HEK293 (cell line): ENCODE data around the gene BCL11A.

Experiments
- CTCF ChIA-PET: fragments of 350-600 bp; formaldehyde crosslinking; extraction: SDS; loops from one replicate; lab custom pipeline; 2021; ENCODE audit warnings: antibody characterized with exemption; lab: Yijun Ruan, JAX
- POLR2A ChIA-PET: fragments of 300-600 bp; formaldehyde crosslinking; extraction: SDS; loops from one replicate; lab custom pipeline; 2020; ENCODE audit warnings: antibody characterized with exemption, inconsistent platforms; lab: Yijun Ruan, JAX
- H3K27ac ChIP-seq: fragments of 200-500 bp; sonication (Bioruptor generic); 2 replicates; pipeline ENCODE4 v1.5.1; 2014; ENCODE audit warnings: low read depth, low read length, control low read depth, inconsistent platforms; ENCODE audit errors: extremely low read depth
- H3K36me3 ChIP-seq, 2 experiments: fragments of 200-500 bp in 1 of 2; sonication (Bioruptor generic) in 1 of 2; 1 replicate in 1 of 2; 2 replicates in 1 of 2; pipeline ENCODE4 v1.5.1; 2014 to 2017; ENCODE audit warnings: inconsistent platforms in 2 of 2, low read length in 2 of 2; ENCODE audit not compliant: control insufficient read depth in 2 of 2, insufficient read depth in 1 of 2
- H3K4me1 ChIP-seq: fragments of 200-500 bp; sonication (Bioruptor generic); 2 replicates; pipeline ENCODE4 v1.5.1; 2014; ENCODE audit warnings: mild to moderate bottlenecking, low read length, inconsistent platforms; ENCODE audit not compliant: control insufficient read depth, insufficient read depth
- H3K4me3 ChIP-seq: 2 replicates; pipeline ENCODE4 v1.5.1; 2011; ENCODE audit warnings: low read depth, mild to moderate bottlenecking, control low read depth, low read length, moderate library complexity
- H3K9me3 ChIP-seq: fragments of 200-500 bp; sonication (Bioruptor generic); 2 replicates; pipeline ENCODE4 v1.5.1; 2014; ENCODE audit warnings: low read depth, low read length, inconsistent platforms; ENCODE audit not compliant: control insufficient read depth, insufficient read depth
- BCL11A ChIP-seq: fragments of 450-650 bp; formaldehyde crosslinking; IDR thresholded peaks from 2 replicates; pipeline ENCODE4 v1.5.1; 2016; ENCODE audit warnings: low read depth, missing biosample characterization, missing genetic modification characterization
- CTCF ChIP-seq: fragments of 450-650 bp; formaldehyde crosslinking; IDR thresholded peaks from 2 replicates; pipeline ENCODE4 v1.5.1; 2016; ENCODE audit warnings: missing biosample characterization, missing genetic modification characterization
- GLIS1 ChIP-seq: fragments of 450-650 bp; formaldehyde crosslinking; IDR thresholded peaks from 2 replicates; pipeline ENCODE4 v1.5.1; 2016; ENCODE audit warnings: missing biosample characterization, missing genetic modification characterization
- IKZF3 ChIP-seq: fragments of 450-650 bp; IDR thresholded peaks from 2 replicates; pipeline ENCODE4 v1.5.0; 2018; ENCODE audit warnings: missing biosample characterization, mild to moderate bottlenecking, missing genetic modification characterization, moderate library complexity
- KLF9 ChIP-seq: fragments of 450-650 bp; formaldehyde crosslinking; IDR thresholded peaks from 2 replicates; pipeline ENCODE4 v1.5.1; 2016; ENCODE audit warnings: missing biosample characterization, missing genetic modification characterization, low read depth
- PRDM6 ChIP-seq: fragments of 450-650 bp; formaldehyde crosslinking; IDR thresholded peaks from 2 replicates; pipeline ENCODE4 v1.5.1; 2017; ENCODE audit warnings: missing biosample characterization, missing genetic modification characterization
- SCRT1 ChIP-seq: fragments of 450-650 bp; formaldehyde crosslinking; IDR thresholded peaks from 2 replicates; pipeline ENCODE4 v1.5.1; 2016; ENCODE audit warnings: missing biosample characterization, missing genetic modification characterization, borderline replicate concordance
- SETDB1 ChIP-seq: IDR thresholded peaks from one replicate; pipeline ENCODE4 v1.6.1; 2017; ENCODE audit warnings: mild to moderate bottlenecking, low read length, moderate library complexity, mixed read lengths; ENCODE audit not compliant: insufficient read length
- SP3 ChIP-seq: fragments of 450-650 bp; formaldehyde crosslinking; IDR thresholded peaks from 2 replicates; pipeline ENCODE4 v1.5.1; 2016; ENCODE audit warnings: missing biosample characterization, missing genetic modification characterization
- ZBTB17 ChIP-seq: fragments of 450-650 bp; formaldehyde crosslinking; IDR thresholded peaks from 2 replicates; pipeline ENCODE4 v1.5.1; 2016; ENCODE audit warnings: missing biosample characterization, missing genetic modification characterization
- ZBTB44 ChIP-seq: fragments of 450-650 bp; IDR thresholded peaks from 2 replicates; pipeline ENCODE4 v1.5.1; 2018; ENCODE audit warnings: missing biosample characterization, mild to moderate bottlenecking, missing genetic modification characterization
- ZEB2 ChIP-seq: fragments of 450-650 bp; formaldehyde crosslinking; IDR thresholded peaks from 2 replicates; pipeline ENCODE4 v1.5.1; 2016; ENCODE audit warnings: missing biosample characterization, missing genetic modification characterization
- ZFP37 ChIP-seq: fragments of 450-650 bp; formaldehyde crosslinking; IDR thresholded peaks from 2 replicates; pipeline ENCODE4 v1.5.1; 2016; ENCODE audit warnings: missing biosample characterization, missing genetic modification characterization
- ZNF114 ChIP-seq: fragments of 450-650 bp; formaldehyde crosslinking; IDR thresholded peaks from 2 replicates; pipeline ENCODE4 v1.5.0; 2017; ENCODE audit warnings: missing biosample characterization, missing genetic modification characterization
- ZNF148 ChIP-seq: fragments of 450-650 bp; formaldehyde crosslinking; IDR thresholded peaks from 2 replicates; pipeline ENCODE4 v1.5.0; 2017; ENCODE audit warnings: missing biosample characterization, missing genetic modification characterization, borderline replicate concordance
- ZNF274 ChIP-seq, 2 experiments: fragments of 200-500 bp in 1 of 2; fragments of 450-650 bp in 1 of 2; sonication (Bioruptor generic) in 1 of 2; formaldehyde crosslinking in 1 of 2; IDR thresholded peaks; 2 replicates each; pipeline versions ENCODE4 v1.5.1 to v1.6.1; 2014 to 2016; ENCODE audit warnings: borderline replicate concordance in 1 of 2, inconsistent platforms in 1 of 2, low read length in 1 of 2, missing biosample characterization in 1 of 2, missing genetic modification characterization in 1 of 2
- ZNF335 ChIP-seq: fragments of 450-650 bp; formaldehyde crosslinking; conservative IDR thresholded peaks from 2 replicates; pipeline ENCODE4 v1.5.1; 2016; ENCODE audit warnings: missing biosample characterization, missing genetic modification characterization
- ZNF350 ChIP-seq: fragments of 450-650 bp; formaldehyde crosslinking; IDR thresholded peaks from 2 replicates; pipeline ENCODE4 v1.5.0; 2017; ENCODE audit warnings: missing biosample characterization, mild to moderate bottlenecking, missing genetic modification characterization
- ZNF747 ChIP-seq: fragments of 450-650 bp; formaldehyde crosslinking; IDR thresholded peaks from 2 replicates; pipeline ENCODE4 v1.5.1; 2016; ENCODE audit warnings: missing biosample characterization, missing genetic modification characterization
- ZNF768 ChIP-seq: fragments of 450-650 bp; formaldehyde crosslinking; IDR thresholded peaks from 2 replicates; pipeline ENCODE4 v1.5.1; 2018; ENCODE audit warnings: missing biosample characterization, mild to moderate bottlenecking, missing genetic modification characterization
- ZSCAN4 ChIP-seq: fragments of 450-650 bp; formaldehyde crosslinking; IDR thresholded peaks from 2 replicates; pipeline ENCODE4 v1.5.1; 2017; ENCODE audit warnings: missing biosample characterization, missing genetic modification characterization

Gene BCL11A

GRCh38 chr2:60567919-60568768 lies 14.7 kb upstream of the BCL11A start:
- Histone ChIP-seq H3K9me3 (no peaks in the 10 kb centered on the region), H3K36me3 (no peaks in the 10 kb centered on the region), H3K27ac (no peak overlapping the region), H3K4me3 (no peak overlapping the region), H3K4me1 (peaks cover 7% of the 10 kb centered on the region)
- TF ChIP-seq ZNF274 (IDR thresholded peaks at IDR 0.05; ENCODE audit: low read length) (no peak), ZNF274 (tag by site-specific recombination; IDR thresholded peaks at IDR 0.05; ENCODE audit: borderline replicate concordance) (no peak), ZNF148 (no peak), SETDB1 (no peak), ZNF114 (tag by site-specific recombination) (no peak), ZSCAN4 (tag by site-specific recombination) (peak; percentile 84), ZNF747 (tag by site-specific recombination) (no peak), ZFP37 (tag by site-specific recombination) (no peak), BCL11A (tag by site-specific recombination) (no peak), SP3 (no peak)
- ChIA-PET CTCF (interaction anchor here (0.6 to 6.6 kb wide), 5 partner anchors 11 to 1544 kb away, joined by 3 to 42 read pairs (median 8); no protein-coding TSS in a partner anchor), POLR2A (interaction anchor here (0.9 to 1.5 kb wide), 2 partner anchors 13 to 15 kb away, joined by 4 to 6 read pairs; partner anchors contain the start of gene BCL11A)

GRCh38 chr2:60567096-60567495 lies 13.6 kb upstream of the BCL11A start:
- Histone ChIP-seq H3K27ac (no peak overlapping the region), H3K9me3 (no peaks in the 10 kb centered on the region), H3K4me3 (no peak overlapping the region), H3K4me1 (peaks cover 7% of the 10 kb centered on the region), H3K36me3 (no peaks in the 10 kb centered on the region)
- no peak for TF ChIP-seq KLF9 (tag by site-specific recombination)
- 0 out of 2 replicates have a peak, but pooled peaks have one; percentile 8 for TF ChIP-seq ZBTB17 (tag by site-specific recombination)
- ChIA-PET POLR2A (interaction anchor here (0.5 kb wide), 1 partner anchor 14 kb away, joined by 3 read pairs; the partner anchor contains the start of gene BCL11A), CTCF (interaction anchor here (0.7 to 6.6 kb wide), 4 partner anchors 10 to 1542 kb away, joined by 3 to 42 read pairs (median 14); no protein-coding TSS in a partner anchor)

GRCh38 chr2:60565472-60565871 lies 12.0 kb upstream of the BCL11A start:
- Histone ChIP-seq H3K4me3 (no peak overlapping the region), H3K27ac (no peak overlapping the region), H3K9me3 (no peaks in the 10 kb centered on the region), H3K36me3 (no peaks in the 10 kb centered on the region), H3K4me1 (peaks cover 15% of the 10 kb centered on the region)
- ChIA-PET CTCF (interaction anchor here (0.6 to 6.6 kb wide), 11 partner anchors 9 to 1541 kb away, joined by 3 to 42 read pairs (median 4); no protein-coding TSS in a partner anchor), POLR2A (no interaction called here)
- TF ChIP-seq ZNF768: no peak
- TF ChIP-seq SCRT1 (tag by site-specific recombination): no peak
- peak; percentile 28; the same call in 1 of the 2 replicates for TF ChIP-seq CTCF (tag by site-specific recombination)
- no peak for TF ChIP-seq ZEB2 (tag by site-specific recombination)
- TF ChIP-seq PRDM6 (tag by site-specific recombination): peak; percentile 39; the same call in 1 of the 2 replicates
- TF ChIP-seq ZNF350 (tag by site-specific recombination): no peak
- no peak for TF ChIP-seq ZBTB44
- TF ChIP-seq IKZF3: peak; percentile 39; the same call in 1 of the 2 replicates
- TF ChIP-seq ZNF335 (tag by site-specific recombination): peak; percentile 23
- TF ChIP-seq GLIS1 (tag by site-specific recombination): 0 out of 2 replicates have a peak, but pooled peaks have one; percentile 9
